Measurements from ENCODE around the gene PRELID2.
"Not testable (repeated sequence)": the region's sequence is repeated elsewhere in the genome, so short reads cannot be mapped to it uniquely, and the experiment has no call there.

Gene PRELID2

GRCh38 chr5:145834917-145835847 lies at the start of gene PRELID2:
TSS of gene PRELID2 (minus strand) at chr5:145835342. CDS start at chr5:145835251, 91 bp downstream.
- peak; percentile 75 to 76 for DNase-seq (ENCODE audit: low read depth in 2 of 2)

- DNase-seq (ENCODE audit: low read depth in 2 of 2) = no peak
Measured at GRCh38 chr5:145874765-145875164, 39.6 kb upstream of the PRELID2 start.

GRCh38 chr5:145872914-145873313 lies 37.8 kb upstream of the PRELID2 start, which contains the start of gene GRXCR2:
TSS of gene GRXCR2 (minus strand) at chr5:145873014. CDS start at chr5:145872968, 46 bp downstream.
- DNase-seq (ENCODE audit: low read depth in 2 of 2) = no peak

- DNase-seq (ENCODE audit: low read depth in 2 of 2) = no peak
Measured at GRCh38 chr5:145872486-145872885, 37.3 kb upstream of the PRELID2 start.

- DNase-seq (ENCODE audit: low read depth in 2 of 2) = no peak
Measured at GRCh38 chr5:145869753-145870152, 34.6 kb upstream of the PRELID2 start.

GRCh38 chr5:145867806-145868205 lies 32.7 kb upstream of the PRELID2 start:
- DNase-seq (ENCODE audit: low read depth in 2 of 2) = no peak

- not testable (repeated sequence) for DNase-seq (ENCODE audit: low read depth in 2 of 2)
Measured at GRCh38 chr5:145864432-145864831, 29.3 kb upstream of the PRELID2 start.

- DNase-seq (ENCODE audit: low read depth in 2 of 2) = no peak
Measured at GRCh38 chr5:145863003-145863402, 27.9 kb upstream of the PRELID2 start.

GRCh38 chr5:145859897-145860296 lies 24.8 kb upstream of the PRELID2 start:
- DNase-seq (ENCODE audit: low read depth in 2 of 2) = no peak

GRCh38 chr5:145859453-145859852 lies 24.3 kb upstream of the PRELID2 start:
- no peak for DNase-seq (ENCODE audit: low read depth in 2 of 2)

GRCh38 chr5:145858959-145859358 lies 23.8 kb upstream of the PRELID2 start:
- DNase-seq (ENCODE audit: low read depth in 2 of 2) = no peak

- DNase-seq (ENCODE audit: low read depth in 2 of 2) = peak in 1 of 2 experiments; percentile 24
Measured at GRCh38 chr5:145856285-145856818, 21.2 kb upstream of the PRELID2 start.

- DNase-seq (ENCODE audit: low read depth in 2 of 2) = no peak
Measured at GRCh38 chr5:145855763-145856267, 20.7 kb upstream of the PRELID2 start.

- DNase-seq (ENCODE audit: low read depth in 2 of 2) = no peak
Measured at GRCh38 chr5:145854651-145855258, 19.6 kb upstream of the PRELID2 start.

- DNase-seq (ENCODE audit: low read depth in 2 of 2) = no peak
Measured at GRCh38 chr5:145853781-145854376, 18.7 kb upstream of the PRELID2 start.

GRCh38 chr5:145852990-145853389 lies 17.8 kb upstream of the PRELID2 start:
- no peak for DNase-seq (ENCODE audit: low read depth in 2 of 2)

- no peak for DNase-seq (ENCODE audit: low read depth in 2 of 2)
Measured at GRCh38 chr5:145848854-145849253, 13.7 kb upstream of the PRELID2 start.

GRCh38 chr5:145847499-145848497 lies 12.7 kb upstream of the PRELID2 start:
- no peak for DNase-seq (ENCODE audit: low read depth in 2 of 2)

GRCh38 chr5:145846081-145846480 lies 10.9 kb upstream of the PRELID2 start:
- DNase-seq (ENCODE audit: low read depth in 2 of 2) = no peak

- DNase-seq (ENCODE audit: low read depth in 2 of 2) = no peak
Measured at GRCh38 chr5:145841299-145841698, 6.2 kb upstream of the PRELID2 start.
